Measurements from ENCODE around the gene MARCHF3. TPM values are rescaled to one million over a fixed set of nuclear protein-coding genes. Genes with fewer than 3 reads are reported as not detected.

The MARCHF3 gene
- total and polyA plus RNA-seq, 2 donors from 2014 or later: 1.5 to 8.0 TPM

DNA sequence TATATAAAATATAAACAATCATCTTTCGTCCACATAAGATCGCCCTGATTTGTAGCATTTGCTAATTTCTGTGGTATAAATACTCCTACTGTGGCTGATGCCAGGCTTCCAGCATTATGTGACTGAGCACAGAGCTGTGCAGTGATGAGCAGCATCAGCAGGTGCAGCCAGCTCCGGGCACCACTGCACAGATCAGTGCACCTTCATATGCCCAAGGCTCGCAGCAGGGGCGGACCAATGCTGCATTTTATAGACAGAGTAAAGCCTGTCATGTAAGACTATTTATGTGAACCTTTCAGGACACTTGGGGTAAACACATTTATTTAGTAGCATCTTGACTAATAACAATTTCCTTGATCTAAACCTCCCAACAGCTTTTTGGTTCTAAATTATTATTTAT is 200.3 kb downstream of the MARCHF3 start:
- Histone ChIP-seq H3K9ac (ENCODE audit: low read length in 3 of 3) (no peak overlapping the region), H3K27ac (ENCODE audit: low read depth in 2 of 2, low read length in 2 of 2) (no peak overlapping the region), H3K4me3 (ENCODE audit: low read length in 3 of 3) (no peak overlapping the region), H3K36me3 (ENCODE audit: control insufficient read depth in 2 of 3, insufficient read depth in 3 of 3, low read length in 3 of 3) (peaks cover 0 to 8% (median 0%) of the 10 kb centered on the region in 3 donors), H3K9me3 (ENCODE audit: control insufficient read depth in 2 of 3, insufficient read depth in 1 of 3, low read length in 3 of 3) (no peaks in the 10 kb centered on the region), H3K4me1 (ENCODE audit: control insufficient read depth in 2 of 3, insufficient read depth in 2 of 3, low read depth in 1 of 3, low read length in 3 of 3) (no peaks in the 10 kb centered on the region), H3K27me3 (ENCODE audit: control insufficient read depth, insufficient read depth, low read length) (no peaks in the 10 kb centered on the region)
- intact Hi-C loops (cut with DNase I): no loop called here
- FAIRE-seq (no peak), DNase-seq (no peak)
- TF ChIP-seq, protein P1, sequence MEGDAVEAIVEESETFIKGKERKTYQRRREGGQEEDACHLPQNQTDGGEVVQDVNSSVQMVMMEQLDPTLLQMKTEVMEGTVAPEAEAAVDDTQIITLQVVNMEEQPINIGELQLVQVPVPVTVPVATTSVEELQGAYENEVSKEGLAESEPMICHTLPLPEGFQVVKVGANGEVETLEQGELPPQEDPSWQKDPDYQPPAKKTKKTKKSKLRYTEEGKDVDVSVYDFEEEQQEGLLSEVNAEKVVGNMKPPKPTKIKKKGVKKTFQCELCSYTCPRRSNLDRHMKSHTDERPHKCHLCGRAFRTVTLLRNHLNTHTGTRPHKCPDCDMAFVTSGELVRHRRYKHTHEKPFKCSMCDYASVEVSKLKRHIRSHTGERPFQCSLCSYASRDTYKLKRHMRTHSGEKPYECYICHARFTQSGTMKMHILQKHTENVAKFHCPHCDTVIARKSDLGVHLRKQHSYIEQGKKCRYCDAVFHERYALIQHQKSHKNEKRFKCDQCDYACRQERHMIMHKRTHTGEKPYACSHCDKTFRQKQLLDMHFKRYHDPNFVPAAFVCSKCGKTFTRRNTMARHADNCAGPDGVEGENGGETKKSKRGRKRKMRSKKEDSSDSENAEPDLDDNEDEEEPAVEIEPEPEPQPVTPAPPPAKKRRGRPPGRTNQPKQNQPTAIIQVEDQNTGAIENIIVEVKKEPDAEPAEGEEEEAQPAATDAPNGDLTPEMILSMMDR (IDR thresholded peaks at IDR 0.05; ENCODE audit: borderline replicate concordance, extremely low read depth, insufficient read depth): no peak

DNA sequence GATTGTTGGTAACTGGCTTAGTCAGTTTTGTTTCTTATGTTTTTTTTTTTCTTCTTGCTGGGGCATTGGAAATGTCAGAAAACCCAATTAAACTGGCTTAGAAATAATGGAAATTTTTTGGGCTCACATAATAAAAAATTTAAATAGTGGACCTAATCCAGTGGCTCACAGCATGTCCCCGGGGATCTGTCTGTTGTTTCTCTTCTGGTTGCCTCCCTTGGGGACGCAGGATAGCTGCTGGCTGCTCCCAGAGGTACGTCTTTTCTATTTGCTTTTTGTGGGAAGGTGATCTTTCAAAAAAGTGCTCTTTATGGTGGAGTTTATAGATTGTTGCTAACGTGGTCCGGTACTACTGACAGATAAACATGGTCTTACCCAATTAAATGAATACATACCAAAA is 201.3 kb downstream of the MARCHF3 start:
- no peak for DNase-seq
- no peaks in the 10 kb centered on the region for H3K9me3 ChIP-seq (ENCODE audit: control insufficient read depth in 2 of 3, insufficient read depth in 1 of 3, low read length in 3 of 3)
- H3K4me3 ChIP-seq (ENCODE audit: low read length in 3 of 3): no peak overlapping the region
- no peak overlapping the region for H3K27ac ChIP-seq (ENCODE audit: low read depth in 2 of 2, low read length in 2 of 2)
- H3K36me3 ChIP-seq (ENCODE audit: control insufficient read depth in 2 of 3, insufficient read depth in 3 of 3, low read length in 3 of 3): peaks cover 0 to 8% (median 0%) of the 10 kb centered on the region in 3 donors
- no peak for FAIRE-seq
- H3K9ac ChIP-seq (ENCODE audit: low read length in 3 of 3): no peak overlapping the region
- TF ChIP-seq, protein P1 (IDR thresholded peaks at IDR 0.05; ENCODE audit: borderline replicate concordance, extremely low read depth, insufficient read depth): no peak
- H3K4me1 ChIP-seq (ENCODE audit: control insufficient read depth in 2 of 3, insufficient read depth in 2 of 3, low read depth in 1 of 3, low read length in 3 of 3): no peaks in the 10 kb centered on the region
- intact Hi-C loops (cut with DNase I): no loop called here
- H3K27me3 ChIP-seq (ENCODE audit: control insufficient read depth, insufficient read depth, low read length): no peaks in the 10 kb centered on the region

DNA sequence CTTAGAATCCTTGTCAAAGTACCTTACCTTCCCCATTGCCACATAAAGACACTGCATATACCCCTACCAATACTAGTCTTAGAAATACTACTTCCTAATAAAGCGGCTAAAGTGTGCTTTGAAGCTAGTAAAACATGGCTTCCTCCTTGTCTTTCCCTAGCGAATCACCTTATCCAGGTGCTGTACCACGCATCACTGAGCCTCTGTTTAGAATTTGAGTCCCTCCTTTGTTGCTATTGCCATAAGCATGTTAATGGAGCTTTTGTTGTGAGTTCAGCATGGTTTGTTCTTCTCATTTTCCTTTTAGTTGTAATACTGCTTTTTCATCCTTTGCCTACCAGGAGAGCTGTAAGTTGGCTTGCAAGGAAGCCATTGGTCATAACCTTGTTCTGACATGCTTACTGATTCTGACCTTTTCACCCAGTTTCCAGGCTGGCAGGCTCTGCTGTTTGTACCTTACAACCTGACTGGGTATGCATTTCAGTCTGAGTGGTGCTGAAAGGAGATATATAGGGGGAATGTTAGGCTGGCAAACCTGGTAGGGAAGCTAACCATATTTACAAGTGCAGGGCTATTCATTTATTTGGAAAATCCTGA is 203.6 kb downstream of the MARCHF3 start:
- H3K9me3 ChIP-seq (ENCODE audit: control insufficient read depth in 2 of 3, insufficient read depth in 1 of 3, low read length in 3 of 3): no peaks in the 10 kb centered on the region
- no peak overlapping the region for H3K9ac ChIP-seq (ENCODE audit: low read length in 3 of 3)
- intact Hi-C loops (cut with DNase I): no loop called here
- H3K4me3 ChIP-seq (ENCODE audit: low read length in 3 of 3): no peak overlapping the region
- peaks cover 0 to 8% (median 0%) of the 10 kb centered on the region in 3 donors for H3K36me3 ChIP-seq (ENCODE audit: control insufficient read depth in 2 of 3, insufficient read depth in 3 of 3, low read length in 3 of 3)
- TF ChIP-seq, protein P1 (IDR thresholded peaks at IDR 0.05; ENCODE audit: borderline replicate concordance, extremely low read depth, insufficient read depth): no peak
- FAIRE-seq (no peak), DNase-seq (no peak)
- no peak overlapping the region for H3K27ac ChIP-seq (ENCODE audit: low read depth in 2 of 2, low read length in 2 of 2)
- no peaks in the 10 kb centered on the region for H3K4me1 ChIP-seq (ENCODE audit: control insufficient read depth in 2 of 3, insufficient read depth in 2 of 3, low read depth in 1 of 3, low read length in 3 of 3)
- no peaks in the 10 kb centered on the region for H3K27me3 ChIP-seq (ENCODE audit: control insufficient read depth, insufficient read depth, low read length)

DNA sequence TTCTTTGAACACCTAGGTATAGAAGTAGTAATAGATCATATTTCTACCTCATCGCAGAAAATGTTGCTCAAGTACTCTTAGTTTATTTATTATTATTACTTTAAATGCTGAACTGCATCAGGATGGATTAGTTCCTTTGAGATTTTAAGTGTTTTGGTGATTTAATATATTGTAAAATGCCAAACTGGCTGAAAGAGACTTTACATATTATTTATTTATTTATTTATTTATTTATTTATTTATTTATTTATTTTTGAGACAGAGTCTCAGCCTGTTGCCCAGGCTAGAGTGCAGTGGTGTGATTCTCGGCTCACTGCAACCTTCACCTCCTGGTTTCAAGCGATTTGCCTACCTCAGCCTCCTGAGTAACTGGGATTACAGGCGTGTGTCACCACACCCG is 211.1 kb downstream of the MARCHF3 start:
- Histone ChIP-seq H3K4me1 (ENCODE audit: control insufficient read depth in 2 of 3, insufficient read depth in 2 of 3, low read depth in 1 of 3, low read length in 3 of 3) (no peaks in the 10 kb centered on the region), H3K9me3 (ENCODE audit: control insufficient read depth in 2 of 3, insufficient read depth in 1 of 3, low read length in 3 of 3) (no peaks in the 10 kb centered on the region), H3K27ac (ENCODE audit: low read depth in 2 of 2, low read length in 2 of 2) (no peak overlapping the region), H3K4me3 (ENCODE audit: low read length in 3 of 3) (no peak overlapping the region), H3K27me3 (ENCODE audit: control insufficient read depth, insufficient read depth, low read length) (no peaks in the 10 kb centered on the region), H3K9ac (ENCODE audit: low read length in 3 of 3) (no peak overlapping the region), H3K36me3 (ENCODE audit: control insufficient read depth in 2 of 3, insufficient read depth in 3 of 3, low read length in 3 of 3) (peaks cover 0 to 2% (median 2%) of the 10 kb centered on the region in 3 donors)
- FAIRE-seq (no peak), DNase-seq (no peak)
- TF ChIP-seq, protein P1 (IDR thresholded peaks at IDR 0.05; ENCODE audit: borderline replicate concordance, extremely low read depth, insufficient read depth): no peak
- intact Hi-C loops (cut with DNase I): no loop called here
